ENCODE measurements around the gene NPHP1. TPM values are rescaled to one million over a fixed set of nuclear protein-coding genes. Genes with fewer than 3 reads are reported as not detected.
"Not testable (repeated sequence)": the region's sequence is repeated elsewhere in the genome, so short reads cannot be mapped to it uniquely, and the experiment has no call there.

Gene NPHP1
- total RNA-seq, 2 donors from 2014 or later, result 5.2 to 9.7 TPM

DNA sequence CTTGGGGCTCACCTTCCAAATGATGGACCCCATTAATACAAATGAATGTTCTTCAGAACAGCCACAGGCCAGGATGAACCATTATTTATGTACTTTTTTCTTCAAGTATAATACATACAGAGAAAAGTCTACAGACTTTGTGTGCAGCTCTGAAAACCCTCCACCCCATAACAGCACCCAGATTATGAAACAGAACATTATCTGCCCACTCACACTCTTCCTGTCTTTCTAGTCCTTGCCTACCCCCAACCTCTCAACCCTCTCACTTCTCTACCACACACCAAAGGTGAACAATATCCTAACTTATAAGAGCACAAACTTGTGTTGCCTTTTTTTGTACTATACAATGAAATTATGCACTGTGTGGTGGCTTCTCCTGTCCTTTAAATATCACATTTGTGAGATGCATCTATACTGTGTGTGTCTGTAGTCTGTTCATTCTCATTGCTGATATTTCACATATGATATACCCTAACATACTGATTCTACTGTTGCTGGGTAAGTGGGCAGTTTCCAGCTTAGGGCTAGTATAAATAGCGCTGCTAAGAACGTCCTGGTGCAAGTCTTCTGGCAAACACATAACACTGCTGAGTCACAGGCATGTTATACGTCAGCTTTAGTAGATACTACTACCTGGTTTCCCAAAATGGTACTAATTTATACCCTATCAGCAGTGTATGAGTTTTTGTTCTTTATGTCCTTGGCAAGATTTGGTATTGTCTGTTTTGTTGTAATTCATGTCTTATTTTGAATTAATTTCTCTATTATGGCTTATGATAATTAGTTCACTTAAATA, 1.0 kb upstream of the NPHP1 start:
- H3K27me3 ChIP-seq (replicated peaks; ENCODE audit: insufficient read depth), result no peaks in the 10 kb centered on the region
- no peak overlapping the region for H3K27ac ChIP-seq
- H3K4me1 ChIP-seq (replicated peaks), result no peaks in the 10 kb centered on the region
- no peaks in the 10 kb centered on the region for H3K9me3 ChIP-seq
- TF ChIP-seq POLR2AphosphoS5 (IDR thresholded peaks at IDR 0.05) (no peak), POLR2A (IDR thresholded peaks at IDR 0.05) (no peak)
- TF ChIP-seq, protein P1, sequence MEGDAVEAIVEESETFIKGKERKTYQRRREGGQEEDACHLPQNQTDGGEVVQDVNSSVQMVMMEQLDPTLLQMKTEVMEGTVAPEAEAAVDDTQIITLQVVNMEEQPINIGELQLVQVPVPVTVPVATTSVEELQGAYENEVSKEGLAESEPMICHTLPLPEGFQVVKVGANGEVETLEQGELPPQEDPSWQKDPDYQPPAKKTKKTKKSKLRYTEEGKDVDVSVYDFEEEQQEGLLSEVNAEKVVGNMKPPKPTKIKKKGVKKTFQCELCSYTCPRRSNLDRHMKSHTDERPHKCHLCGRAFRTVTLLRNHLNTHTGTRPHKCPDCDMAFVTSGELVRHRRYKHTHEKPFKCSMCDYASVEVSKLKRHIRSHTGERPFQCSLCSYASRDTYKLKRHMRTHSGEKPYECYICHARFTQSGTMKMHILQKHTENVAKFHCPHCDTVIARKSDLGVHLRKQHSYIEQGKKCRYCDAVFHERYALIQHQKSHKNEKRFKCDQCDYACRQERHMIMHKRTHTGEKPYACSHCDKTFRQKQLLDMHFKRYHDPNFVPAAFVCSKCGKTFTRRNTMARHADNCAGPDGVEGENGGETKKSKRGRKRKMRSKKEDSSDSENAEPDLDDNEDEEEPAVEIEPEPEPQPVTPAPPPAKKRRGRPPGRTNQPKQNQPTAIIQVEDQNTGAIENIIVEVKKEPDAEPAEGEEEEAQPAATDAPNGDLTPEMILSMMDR (IDR thresholded peaks at IDR 0.05), result no peak
- 62% methylated on average over 3 of the region's 3 CpGs for WGBS
- H3K4me3 ChIP-seq, result no peak overlapping the region
- intact Hi-C loops (cut with DNase I), result no loop called here
- H3K36me3 ChIP-seq, result no peaks in the 10 kb centered on the region
- DNase-seq (ENCODE audit: low spot score), result no peak

DNA sequence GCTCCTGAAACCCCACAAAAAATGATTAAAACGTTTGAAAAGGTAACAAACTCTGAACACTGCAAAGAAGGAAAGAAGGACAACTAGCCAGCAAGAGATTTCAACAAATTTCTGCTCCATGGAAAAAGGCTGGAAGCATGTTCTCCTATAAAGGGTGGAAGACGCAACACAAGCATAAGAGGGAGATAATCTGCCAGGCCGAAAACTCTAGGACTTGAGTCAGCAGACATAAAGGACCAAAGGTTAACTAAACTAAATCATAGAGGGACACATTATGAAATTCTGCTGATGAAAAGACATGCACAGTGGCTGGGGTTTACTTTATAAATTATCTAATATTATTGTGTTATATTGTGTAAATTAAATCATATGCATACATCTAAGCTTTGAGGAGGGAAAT, 6.8 kb downstream of the NPHP1 start:
- intact Hi-C loops (cut with DNase I), result no loop called here
- 76% methylated on average over 3 of the region's 3 CpGs for WGBS

DNA sequence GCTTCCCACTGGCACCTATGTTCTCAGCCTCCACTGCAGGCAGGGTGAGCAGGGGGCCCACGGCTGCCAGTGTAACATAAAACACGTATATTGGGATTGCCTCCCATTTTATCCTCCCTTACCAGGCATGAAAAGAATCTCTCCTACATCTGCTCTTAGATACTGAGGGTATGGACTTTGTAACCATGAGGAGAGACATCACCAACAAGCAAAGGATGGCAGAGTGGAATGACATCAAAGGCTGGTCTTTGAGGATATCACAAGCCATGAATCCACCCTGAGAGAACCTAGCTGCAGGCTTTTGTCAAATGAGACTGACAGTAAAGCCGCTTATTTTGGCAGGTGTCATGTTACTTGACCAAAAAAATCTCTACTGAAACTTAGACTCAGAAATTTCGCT, 7.4 kb downstream of the NPHP1 start:
- WGBS, result 71% methylated on average over 4 of the region's 4 CpGs
- H3K9me3 ChIP-seq, result no peaks in the 10 kb centered on the region
- intact Hi-C loops (cut with DNase I), result no loop called here
- TF ChIP-seq POLR2A (IDR thresholded peaks at IDR 0.05), result no peak
- TF ChIP-seq POLR2AphosphoS5 (IDR thresholded peaks at IDR 0.05), result no peak
- TF ChIP-seq, protein P1 (IDR thresholded peaks at IDR 0.05), result no peak
- H3K36me3 ChIP-seq, result no peaks in the 10 kb centered on the region
- no peak overlapping the region for H3K4me3 ChIP-seq
- no peak for DNase-seq (ENCODE audit: low spot score)
- H3K4me1 ChIP-seq (replicated peaks), result no peaks in the 10 kb centered on the region
- no peaks in the 10 kb centered on the region for H3K27me3 ChIP-seq (replicated peaks; ENCODE audit: insufficient read depth)
- H3K27ac ChIP-seq, result no peak overlapping the region

More for the DNA sequence above, 6.8 kb downstream of the NPHP1 start:
- no peak for DNase-seq (ENCODE audit: low spot score)
- Histone ChIP-seq H3K27ac (no peak overlapping the region), H3K4me3 (no peak overlapping the region), H3K4me1 (replicated peaks) (no peaks in the 10 kb centered on the region), H3K27me3 (replicated peaks; ENCODE audit: insufficient read depth) (no peaks in the 10 kb centered on the region), H3K9me3 (no peaks in the 10 kb centered on the region), H3K36me3 (no peaks in the 10 kb centered on the region)
- TF ChIP-seq, protein P1 (IDR thresholded peaks at IDR 0.05), result no peak
- TF ChIP-seq POLR2A (IDR thresholded peaks at IDR 0.05), result no peak
- TF ChIP-seq POLR2AphosphoS5 (IDR thresholded peaks at IDR 0.05), result no peak

DNA sequence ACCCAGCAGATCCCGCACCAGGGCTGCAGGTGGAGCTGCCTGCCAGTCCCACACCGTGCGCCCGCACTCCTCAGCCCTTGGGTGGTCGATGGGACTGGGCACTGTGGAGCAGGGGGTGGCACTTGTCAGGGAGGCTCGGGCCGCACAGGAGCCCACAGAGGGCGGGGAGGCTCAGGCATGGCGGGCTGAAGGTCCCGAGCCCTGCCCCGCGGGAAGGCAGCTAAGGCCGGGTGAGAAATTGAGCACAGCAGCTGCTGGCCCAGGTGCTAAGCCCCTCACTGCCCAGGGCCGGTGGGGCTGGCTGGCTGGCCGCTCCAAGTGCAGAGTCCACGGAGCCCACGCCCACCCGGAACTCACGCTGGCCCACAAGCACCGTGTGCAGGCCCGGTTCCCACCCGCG, 14.6 kb downstream of the NPHP1 start:
- H3K27me3 ChIP-seq (replicated peaks; ENCODE audit: insufficient read depth); H3K36me3 ChIP-seq; H3K4me1 ChIP-seq (replicated peaks); DNase-seq (ENCODE audit: low spot score); H3K4me3 ChIP-seq; H3K27ac ChIP-seq; intact Hi-C loops (cut with DNase I); H3K9me3 ChIP-seq: not testable (repeated sequence)
- WGBS, result 97% methylated on average over 16 of the region's 23 CpGs

DNA sequence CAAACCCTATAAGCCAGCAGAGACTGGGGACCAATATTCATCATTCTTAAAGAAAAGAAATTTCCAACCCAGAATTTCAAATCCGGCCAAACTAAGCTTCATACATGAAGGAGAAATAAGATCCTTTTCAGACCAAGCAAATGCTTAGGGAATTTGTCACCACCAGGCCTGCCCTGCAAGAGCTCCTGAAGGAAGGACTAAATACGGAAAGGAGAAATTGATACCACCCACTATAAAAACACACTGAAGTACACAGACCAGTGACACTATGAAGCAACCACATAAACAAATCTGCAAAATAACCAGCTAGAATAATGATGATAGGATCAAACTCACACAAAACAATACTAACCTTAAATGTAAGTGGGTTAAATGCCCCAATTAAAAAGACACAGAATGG, 22.4 kb downstream of the NPHP1 start:
- WGBS, result 97% methylated on average over 2 of the region's 2 CpGs
- Histone ChIP-seq H3K9me3 (no peaks in the 10 kb centered on the region), H3K4me3 (no peak overlapping the region), H3K27ac (no peak overlapping the region), H3K27me3 (replicated peaks; ENCODE audit: insufficient read depth) (no peaks in the 10 kb centered on the region), H3K4me1 (replicated peaks) (no peaks in the 10 kb centered on the region), H3K36me3 (no peaks in the 10 kb centered on the region)
- TF ChIP-seq, protein P1 (IDR thresholded peaks at IDR 0.05), result no peak
- TF ChIP-seq POLR2AphosphoS5 (IDR thresholded peaks at IDR 0.05), result no peak
- TF ChIP-seq POLR2A (IDR thresholded peaks at IDR 0.05), result no peak
- DNase-seq (ENCODE audit: low spot score), result no peak
- intact Hi-C loops (cut with DNase I), result no loop called here

All from prostate gland (tissue), 2 donors.